ENCODE measurements around the gene ETS1. TPM values are rescaled to one million over a fixed set of nuclear protein-coding genes. Genes with fewer than 3 reads are reported as not detected.

ETS1 gene
- total RNA-seq, 4 donors from 2014 or later: 46.3 to 70.6 (median 57.6) TPM

- TF ChIP-seq POLR2A (IDR thresholded peaks at IDR 0.05) (no peak), EP300 (IDR thresholded peaks at IDR 0.05) (no peak), CTCF (IDR thresholded peaks at IDR 0.05) (no peak)
- no peak overlapping the region for H3K27ac ChIP-seq
- 73 to 74% methylated on average over 5 of the region's 5 CpGs for WGBS, 2 donors
These were observed 21.5 kb downstream of the ETS1 start for GRCh38 chr11:128565881-128566280.

GRCh38 chr11:128564642-128565245, 22.6 kb downstream of the ETS1 start:
- Histone ChIP-seq H3K27me3 (no peaks in the 10 kb centered on the region), H3K27ac (no peak overlapping the region), H3K36me3 (no peaks in the 10 kb centered on the region), H3K4me3 (no peak overlapping the region), H3K9me3 (no peaks in the 10 kb centered on the region), H3K4me1 (peaks cover 0 to 6% (median 2%) of the 10 kb centered on the region in 4 donors)
- TF ChIP-seq POLR2A (IDR thresholded peaks at IDR 0.05) (no peak), EP300 (IDR thresholded peaks at IDR 0.05) (no peak), CTCF (IDR thresholded peaks at IDR 0.05) (no peak)
- 92 to 99% methylated on average over 3 of the region's 3 CpGs for WGBS, 2 donors
- DNase-seq (ENCODE audit: low spot score in 2 of 2): no peak

More at GRCh38 chr11:128565881-128566280, 21.5 kb downstream of the ETS1 start:
- no peaks in the 10 kb centered on the region for H3K27me3 ChIP-seq
- no peaks in the 10 kb centered on the region for H3K9me3 ChIP-seq
- DNase-seq (ENCODE audit: low spot score in 2 of 2): no peak
- peaks cover 0 to 6% (median 2%) of the 10 kb centered on the region in 4 donors for H3K4me1 ChIP-seq
- H3K4me3 ChIP-seq: no peak overlapping the region
- no peaks in the 10 kb centered on the region for H3K36me3 ChIP-seq

- no peaks in the 10 kb centered on the region for H3K9me3 ChIP-seq
- no peak for DNase-seq (ENCODE audit: low spot score in 2 of 2)
- H3K27ac ChIP-seq: no peak overlapping the region
- H3K4me1 ChIP-seq: peaks cover 0 to 6% (median 2%) of the 10 kb centered on the region in 4 donors
- H3K4me3 ChIP-seq: no peak overlapping the region
- TF ChIP-seq CTCF (IDR thresholded peaks at IDR 0.05) (no peak), EP300 (IDR thresholded peaks at IDR 0.05) (no peak), POLR2A (IDR thresholded peaks at IDR 0.05) (no peak)
- WGBS, 2 donors: 73% methylated on average over 11 of the region's 11 CpGs
- no peaks in the 10 kb centered on the region for H3K36me3 ChIP-seq
- no peaks in the 10 kb centered on the region for H3K27me3 ChIP-seq
These were observed 23.3 kb downstream of the ETS1 start for GRCh38 chr11:128563942-128564641.

- no peaks in the 10 kb centered on the region for H3K27me3 ChIP-seq
- DNase-seq (ENCODE audit: low spot score in 2 of 2): no peak
- H3K9me3 ChIP-seq: no peaks in the 10 kb centered on the region
- H3K27ac ChIP-seq: no peak overlapping the region
- H3K36me3 ChIP-seq: no peaks in the 10 kb centered on the region
- peaks cover 0 to 6% (median 2%) of the 10 kb centered on the region in 4 donors for H3K4me1 ChIP-seq
- 54 to 64% methylated on average over 5 of the region's 5 CpGs for WGBS, 2 donors
- no peak overlapping the region for H3K4me3 ChIP-seq
- no peak for TF ChIP-seq CTCF (IDR thresholded peaks at IDR 0.05)
- TF ChIP-seq POLR2A (IDR thresholded peaks at IDR 0.05): no peak
- no peak for TF ChIP-seq EP300 (IDR thresholded peaks at IDR 0.05)
These were observed 24.1 kb downstream of the ETS1 start for GRCh38 chr11:128563308-128563707.

GRCh38 chr11:128559496-128560103, 27.8 kb downstream of the ETS1 start:
- no peak overlapping the region for H3K27ac ChIP-seq
- 84 to 90% methylated on average over 3 of the region's 3 CpGs for WGBS, 2 donors
- H3K4me1 ChIP-seq: peaks cover 0 to 6% (median 2%) of the 10 kb centered on the region in 4 donors
- no peak overlapping the region for H3K4me3 ChIP-seq
- no peaks in the 10 kb centered on the region for H3K9me3 ChIP-seq
- H3K36me3 ChIP-seq: no peaks in the 10 kb centered on the region
- TF ChIP-seq POLR2A (IDR thresholded peaks at IDR 0.05): no peak
- TF ChIP-seq EP300 (IDR thresholded peaks at IDR 0.05): no peak
- no peak for TF ChIP-seq CTCF (IDR thresholded peaks at IDR 0.05)
- no peak for DNase-seq (ENCODE audit: low spot score in 2 of 2)
- no peaks in the 10 kb centered on the region for H3K27me3 ChIP-seq
